ENCODE measurements around the gene FGF3.

The FGF3 gene

DNA sequence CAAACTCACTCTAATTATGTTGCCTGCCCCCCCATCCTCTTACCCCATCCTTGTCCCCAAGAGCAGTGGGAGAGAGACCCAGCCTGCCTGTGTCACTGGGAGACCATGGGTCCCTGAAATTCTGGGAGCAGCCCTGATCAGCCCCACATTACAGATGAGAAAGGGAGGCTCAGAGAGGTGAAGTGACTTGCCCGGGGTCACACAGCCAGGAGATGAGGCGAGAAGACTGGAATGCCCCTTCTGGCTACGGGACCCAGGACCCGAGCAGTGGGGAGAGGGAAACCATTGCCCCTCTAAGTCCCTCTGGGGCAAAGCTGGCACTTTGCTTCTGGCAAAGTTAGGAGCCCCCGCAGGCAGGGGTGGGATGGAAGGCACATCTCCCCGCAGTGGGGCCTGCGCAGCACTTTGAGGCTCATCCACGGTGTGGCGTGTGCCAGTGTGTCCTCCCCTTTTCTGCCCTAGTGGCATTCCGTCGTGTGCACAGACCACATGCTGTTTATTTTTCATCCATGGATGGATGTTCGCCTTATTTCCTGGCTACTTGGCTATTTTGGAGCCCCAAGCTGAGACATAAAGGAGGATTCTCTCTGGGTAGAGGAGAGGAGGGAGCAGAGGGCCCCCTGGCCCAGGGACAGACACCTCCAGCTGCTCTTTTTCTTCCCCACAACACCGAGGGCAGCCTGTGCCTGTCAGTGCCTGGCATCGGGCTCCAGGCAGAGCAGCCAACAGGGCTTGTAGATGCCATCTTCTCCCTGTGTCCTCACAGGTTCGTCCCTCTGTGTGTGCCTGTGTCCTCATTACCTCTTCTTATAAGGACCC lies 3.7 kb upstream of the FGF3 start:
- DNase-seq: no peak

DNA sequence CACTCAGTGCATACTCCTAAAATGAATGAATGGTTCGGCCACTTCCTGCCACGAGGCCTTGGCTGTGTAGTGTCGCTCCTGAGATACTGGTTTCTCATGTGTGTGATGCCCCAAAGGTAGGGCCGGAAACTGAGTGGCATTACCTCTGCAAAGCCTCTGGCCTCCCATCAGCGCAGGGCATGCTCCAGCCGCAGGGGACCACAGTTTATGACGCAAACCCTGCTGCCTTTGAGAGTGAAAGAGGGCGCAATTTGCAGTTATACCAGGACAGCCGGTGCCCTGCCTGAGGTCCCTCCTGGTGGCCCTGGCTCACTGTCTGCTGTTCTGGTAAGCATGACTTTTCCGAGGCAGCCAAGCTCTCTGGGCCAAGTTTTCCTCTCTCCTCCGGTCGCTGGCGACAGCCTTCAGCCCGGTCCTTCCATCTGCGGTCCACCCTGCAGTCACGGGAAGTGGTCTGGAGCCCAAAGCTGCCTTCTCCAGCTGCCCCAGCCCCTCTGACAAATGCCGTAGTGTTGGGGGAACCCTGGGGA lies 2.4 kb upstream of the FGF3 start:
- no peak for DNase-seq

GRCh38 chr11:69820441-69820840 lies 1.2 kb upstream of the FGF3 start:
- no peak for DNase-seq

DNA sequence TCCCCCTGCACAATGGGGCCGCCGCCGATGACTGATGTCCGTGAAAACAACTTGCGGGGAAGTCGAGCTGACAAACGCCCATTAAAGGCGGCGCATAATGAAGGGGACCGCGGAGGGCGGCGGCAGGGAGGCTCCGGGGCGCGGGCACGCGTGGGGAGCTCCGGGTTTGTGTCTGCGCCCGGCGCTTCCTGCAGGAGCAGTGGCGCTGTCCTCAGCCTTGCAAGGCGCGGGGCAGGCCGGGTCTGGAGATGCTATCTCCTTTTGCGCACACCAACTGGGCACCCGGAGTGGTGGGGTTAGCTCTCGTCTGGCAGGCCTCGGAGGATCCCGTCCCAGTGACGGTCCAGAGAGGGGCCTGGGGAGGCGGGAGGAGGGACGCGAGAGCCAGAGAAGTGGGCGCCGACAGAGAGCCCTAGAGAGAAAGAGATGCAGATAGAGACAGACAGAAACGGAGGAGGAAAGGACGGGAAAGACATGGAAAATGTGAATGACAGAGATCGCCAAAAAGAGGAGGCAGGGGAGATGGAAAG lies 390 bp upstream of the FGF3 start:
- DNase-seq: no peak

DNA sequence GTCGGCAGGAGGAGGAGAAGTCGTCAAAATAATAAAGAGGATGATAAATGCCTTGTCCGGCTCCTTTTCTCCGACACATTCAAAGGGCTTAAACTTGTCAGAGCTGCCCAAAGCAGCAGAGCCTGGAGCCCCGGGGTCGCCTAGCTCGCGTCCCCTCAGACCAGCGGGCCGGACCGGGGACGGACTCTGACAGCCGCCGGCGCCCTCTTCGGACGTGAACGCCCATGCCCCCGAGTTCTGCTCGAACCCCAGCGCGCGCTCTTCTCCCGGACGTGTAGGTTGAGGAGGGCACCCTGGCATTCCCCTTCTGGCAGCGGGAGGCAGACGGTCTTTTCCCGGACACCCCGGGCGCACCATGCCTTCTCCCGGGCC lies 999 bp downstream of the FGF3 start:
- DNase-seq: no peak

- no peak for DNase-seq
Observed at GRCh38 chr11:69817265-69818230, 1.7 kb downstream of the FGF3 start.

GRCh38 chr11:69816671-69817070 lies 2.5 kb downstream of the FGF3 start:
- no peak for DNase-seq

DNA sequence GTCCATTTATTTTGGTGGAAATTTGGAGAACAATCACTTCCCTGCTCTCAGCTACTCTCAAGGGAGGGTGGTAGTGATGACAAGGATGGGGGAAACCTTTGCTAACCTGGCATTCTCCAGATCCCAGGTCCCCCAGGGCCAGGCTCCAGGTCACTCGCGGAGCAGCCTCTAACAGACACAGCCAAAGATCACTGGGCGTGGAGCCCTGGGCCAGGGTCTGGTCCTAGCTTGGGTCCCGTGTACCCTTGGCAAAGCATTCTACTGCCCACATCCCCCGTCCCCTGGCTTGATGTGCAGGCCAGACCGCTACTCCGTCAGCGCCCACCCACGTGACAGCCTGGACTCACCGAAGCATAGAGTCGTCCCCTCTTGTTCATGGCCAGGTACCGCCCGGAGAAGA lies 3.2 kb downstream of the FGF3 start:
- DNase-seq: no peak

DNA sequence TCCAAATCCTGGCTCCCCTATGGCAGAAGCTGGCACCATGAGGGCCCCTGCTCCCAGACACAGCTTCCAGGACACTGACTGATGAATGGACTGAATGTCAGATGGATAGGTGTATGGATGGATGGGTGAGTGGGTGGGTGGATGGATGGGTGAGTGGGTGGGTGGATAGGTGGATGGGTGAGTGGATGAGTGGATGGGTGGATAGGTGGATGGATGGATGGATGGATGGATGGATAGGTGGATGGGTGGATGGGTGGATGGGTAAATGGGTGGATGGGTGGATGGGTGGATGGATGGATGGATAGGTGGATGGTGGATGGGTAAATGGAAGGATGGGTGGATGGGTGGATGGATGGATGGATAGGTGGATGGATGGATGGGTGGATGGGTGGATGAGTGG lies 4.3 kb downstream of the FGF3 start:
- no peak for DNase-seq

DNA sequence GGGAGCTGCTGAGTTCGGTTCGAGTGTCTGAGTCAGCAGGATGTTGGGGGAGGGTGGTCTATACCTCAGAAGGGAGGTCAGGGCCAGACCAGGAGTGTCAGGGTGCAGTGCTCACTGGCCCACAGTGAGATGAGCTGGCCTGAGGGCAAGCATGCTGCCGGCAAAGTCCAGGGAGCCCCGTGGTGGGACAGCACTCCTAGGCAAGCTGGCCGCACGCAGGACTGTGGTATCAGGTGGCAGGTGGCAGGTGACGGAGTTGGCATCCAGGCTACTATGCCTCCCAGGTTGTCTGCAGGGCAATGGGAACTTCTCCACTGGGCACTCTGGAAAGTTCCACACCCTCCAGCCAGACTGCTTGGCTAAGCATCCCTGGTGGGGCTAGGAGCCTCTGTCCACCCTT lies 4.8 kb downstream of the FGF3 start:
- DNase-seq: no peak

- no peak for DNase-seq
Observed at GRCh38 chr11:69813839-69814238, 5.4 kb downstream of the FGF3 start.

DNA sequence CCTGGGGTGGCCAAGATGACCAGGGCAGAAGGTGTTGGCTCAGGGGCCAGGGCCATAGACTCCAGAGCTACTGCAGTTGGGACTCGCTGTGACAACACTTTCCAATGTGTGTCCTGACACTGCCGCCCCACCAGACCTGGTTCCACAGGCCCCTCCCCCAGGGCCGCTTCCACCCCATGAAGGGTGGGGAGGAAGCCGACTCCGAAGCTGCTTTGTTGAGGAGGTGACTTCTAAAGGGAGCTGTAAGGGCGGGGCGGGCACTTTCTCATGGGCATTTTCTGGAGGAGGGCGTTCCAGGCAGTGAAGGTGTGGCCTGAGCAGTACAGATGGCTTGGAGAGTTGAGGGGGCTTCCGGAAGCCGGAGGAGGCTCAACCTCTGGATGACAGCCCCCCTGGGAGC lies 6.3 kb downstream of the FGF3 start:
- DNase-seq: no peak

DNA sequence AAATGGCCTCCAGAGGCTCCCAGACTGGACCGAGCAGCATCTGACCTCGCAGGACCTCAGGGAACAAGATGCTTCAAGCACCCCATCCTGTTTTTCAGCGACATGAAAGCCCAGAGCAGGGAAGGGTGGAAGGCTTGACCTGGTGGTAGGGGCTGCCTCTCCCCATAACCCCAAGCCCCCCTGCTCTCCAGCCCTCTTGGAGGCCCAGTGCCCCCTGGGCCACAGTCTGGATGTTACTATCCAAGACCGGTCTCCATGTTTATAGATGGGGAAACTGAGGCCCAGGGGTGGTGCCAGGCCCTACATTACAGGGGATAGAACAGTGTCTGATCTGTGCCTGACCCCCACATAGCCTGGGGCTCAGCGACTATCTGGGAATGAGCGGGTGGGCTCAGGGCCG lies 7.0 kb downstream of the FGF3 start:
- DNase-seq: no peak

DNA sequence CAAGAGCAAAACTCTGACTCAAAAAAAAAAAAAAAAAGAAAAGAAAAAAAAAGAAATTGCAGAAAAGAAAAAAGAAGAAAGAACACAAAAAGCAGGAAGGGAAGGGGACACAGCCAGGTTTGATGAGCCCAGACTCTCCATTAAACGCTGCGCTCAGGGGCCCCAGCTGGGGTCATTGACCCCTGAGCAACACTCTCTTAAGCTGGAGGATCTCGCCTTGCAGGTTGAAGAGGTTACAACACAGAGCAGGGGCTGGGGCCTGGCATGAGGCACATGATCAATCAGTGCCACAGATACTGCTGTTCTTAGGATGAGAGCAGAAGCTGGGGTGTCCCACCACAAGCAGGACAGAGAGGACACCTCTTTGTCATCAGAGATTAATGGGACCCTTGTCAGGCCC lies 7.8 kb downstream of the FGF3 start:
- DNase-seq: no peak

DNA sequence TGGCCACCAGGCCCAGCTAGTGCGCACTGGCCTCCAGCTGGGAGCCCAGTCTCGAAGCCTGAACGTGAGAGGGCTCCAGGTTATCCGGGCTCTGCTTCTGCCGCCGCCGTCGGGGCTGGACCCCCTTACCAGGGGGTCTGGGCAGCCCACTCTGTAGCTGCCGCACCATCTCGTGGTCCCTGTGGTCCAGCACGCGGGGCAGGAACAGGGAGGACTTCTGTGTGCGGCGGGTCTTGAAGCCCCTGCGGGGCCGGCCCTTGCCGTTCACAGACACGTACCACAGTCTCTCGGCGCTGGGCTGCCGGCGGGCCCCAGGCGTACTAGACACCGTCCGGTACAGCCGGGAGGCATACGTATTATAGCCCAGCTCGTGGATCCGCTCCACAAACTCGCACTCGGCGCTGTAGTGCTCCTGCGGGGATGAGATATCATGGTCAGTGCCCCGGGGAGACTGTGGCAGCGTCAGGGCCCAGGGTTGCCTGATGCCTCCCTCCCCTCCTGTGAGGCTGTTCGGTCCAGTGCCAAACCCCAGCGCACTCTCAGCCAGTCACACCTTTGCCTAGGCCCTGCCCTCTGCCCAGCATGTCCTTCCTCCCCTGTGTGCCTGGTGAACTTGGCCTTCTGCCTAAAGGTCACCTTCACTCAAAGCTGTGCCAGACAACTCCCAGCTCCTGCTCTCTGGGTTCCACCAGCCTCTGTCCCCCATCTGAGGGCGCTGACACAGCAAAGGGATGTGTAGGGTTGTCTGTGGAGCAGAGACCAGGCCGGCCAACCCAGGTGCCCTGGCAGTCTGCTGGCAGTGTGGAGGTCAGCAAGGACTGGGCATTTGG lies 8.7 kb downstream of the FGF3 start:
- no peak for DNase-seq

GRCh38 chr11:69808667-69809086 lies 10.5 kb downstream of the FGF3 start:
- DNase-seq: no peak

GRCh38 chr11:69807106-69807815 lies 12.0 kb downstream of the FGF3 start:
- DNase-seq: no peak

GRCh38 chr11:69804769-69805508 lies 14.3 kb downstream of the FGF3 start:
- no peak for DNase-seq

GRCh38 chr11:69803604-69804218 lies 15.5 kb downstream of the FGF3 start:
- DNase-seq: no peak

GRCh38 chr11:69803022-69803421 lies 16.2 kb downstream of the FGF3 start:
- DNase-seq: no peak

- DNase-seq: no peak
Observed at GRCh38 chr11:69802590-69802989, 16.6 kb downstream of the FGF3 start.
